ENCODE measurements around the gene ZNF580.

The ZNF580 gene

DNA sequence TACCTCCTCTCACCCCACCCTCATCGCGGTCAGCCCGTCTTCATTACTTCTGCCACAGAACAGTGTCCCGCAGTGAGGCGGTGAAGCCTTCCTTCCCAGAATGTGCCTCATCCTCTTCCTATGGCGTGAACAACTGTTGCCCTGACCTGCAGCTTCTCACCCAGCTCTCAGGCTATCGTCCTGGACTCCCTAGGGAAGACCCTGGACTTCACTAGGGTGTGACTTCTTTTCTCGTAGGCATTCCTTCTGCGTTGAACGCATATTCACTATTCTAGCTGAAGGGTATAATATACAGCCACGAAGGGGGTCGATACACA lies 34.4 kb upstream of the ZNF580 start:
- no peak for TF ChIP-seq CTCF (conservative IDR thresholded peaks at IDR 0.05; ENCODE audit: control insufficient read depth, insufficient read depth, low read depth, low read length)
- H3K4me3 ChIP-seq (ENCODE audit: control insufficient read depth, low read depth, low read length), result peak overlapping the region; percentile 89
- no peak for DNase-seq (ENCODE audit: low read depth)

GRCh38 chr19:55606817-55607216 lies 34.0 kb upstream of the ZNF580 start:
- no peak for DNase-seq (ENCODE audit: low read depth)
- no peak for TF ChIP-seq CTCF (conservative IDR thresholded peaks at IDR 0.05; ENCODE audit: control insufficient read depth, insufficient read depth, low read depth, low read length)
- peak overlapping the region; percentile 89 for H3K4me3 ChIP-seq (ENCODE audit: control insufficient read depth, low read depth, low read length)

DNA sequence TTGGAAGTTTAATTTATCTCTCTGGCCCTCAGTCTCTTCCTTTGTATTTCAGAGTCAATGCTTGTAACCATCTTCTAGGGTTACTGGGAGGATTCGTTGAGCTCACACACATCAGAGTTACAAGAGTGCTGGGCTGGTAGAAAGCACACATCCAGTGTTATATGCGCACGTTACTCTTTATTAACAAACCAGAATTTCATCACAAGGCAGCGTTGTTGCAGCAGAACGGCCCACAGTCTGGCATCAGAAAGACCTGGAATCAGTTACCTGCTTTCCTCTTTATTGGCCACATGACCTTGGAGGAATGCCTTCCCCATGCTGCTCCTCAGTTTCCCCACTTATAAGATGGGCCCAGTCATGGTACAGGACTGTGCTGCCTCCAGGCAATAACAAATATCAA lies 31.5 kb upstream of the ZNF580 start:
- DNase-seq (ENCODE audit: low read depth), result no peak
- no peak overlapping the region for H3K4me3 ChIP-seq (ENCODE audit: control insufficient read depth, low read depth, low read length)

DNA sequence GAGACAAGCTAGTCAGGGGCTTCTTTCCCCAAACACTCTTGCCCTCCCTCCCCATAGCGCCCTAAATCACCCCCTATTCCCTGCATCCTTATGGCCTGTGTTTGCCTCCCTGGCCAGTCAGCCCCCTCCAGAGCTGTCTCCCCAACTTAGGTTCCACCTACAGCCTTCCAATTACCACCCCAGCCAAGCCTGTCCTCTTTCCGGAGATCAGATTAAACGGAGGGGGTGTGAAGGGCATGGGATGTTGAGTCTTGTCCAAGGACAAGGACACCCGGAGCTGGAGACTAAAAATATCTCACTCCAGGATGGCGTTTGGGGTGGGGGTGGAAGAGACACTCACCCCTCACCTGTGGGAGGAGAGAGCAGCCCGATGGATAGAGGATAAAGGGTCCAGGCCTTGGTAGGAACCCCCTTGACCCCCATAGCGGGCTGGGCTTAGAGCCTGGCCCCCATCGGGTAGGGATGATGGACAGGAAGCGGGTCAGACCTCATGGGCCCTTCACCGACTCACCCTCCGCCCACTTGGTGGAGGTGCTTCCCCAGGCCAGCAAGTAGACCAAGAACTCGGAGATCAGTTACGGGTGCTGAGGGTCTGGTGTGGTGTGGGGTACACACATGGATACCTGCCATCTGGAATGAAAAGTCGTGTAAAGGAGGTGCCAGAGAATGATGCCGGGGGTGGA lies 29.4 kb upstream of the ZNF580 start:
- no peak for TF ChIP-seq CTCF (conservative IDR thresholded peaks at IDR 0.05; ENCODE audit: control insufficient read depth, insufficient read depth, low read depth, low read length)
- H3K4me3 ChIP-seq (ENCODE audit: control insufficient read depth, low read depth, low read length), result no peak overlapping the region
- DNase-seq (ENCODE audit: low read depth), result no peak

More for the DNA sequence above, 31.5 kb upstream of the ZNF580 start:
- TF ChIP-seq CTCF (conservative IDR thresholded peaks at IDR 0.05; ENCODE audit: control insufficient read depth, insufficient read depth, low read depth, low read length), result no peak

DNA sequence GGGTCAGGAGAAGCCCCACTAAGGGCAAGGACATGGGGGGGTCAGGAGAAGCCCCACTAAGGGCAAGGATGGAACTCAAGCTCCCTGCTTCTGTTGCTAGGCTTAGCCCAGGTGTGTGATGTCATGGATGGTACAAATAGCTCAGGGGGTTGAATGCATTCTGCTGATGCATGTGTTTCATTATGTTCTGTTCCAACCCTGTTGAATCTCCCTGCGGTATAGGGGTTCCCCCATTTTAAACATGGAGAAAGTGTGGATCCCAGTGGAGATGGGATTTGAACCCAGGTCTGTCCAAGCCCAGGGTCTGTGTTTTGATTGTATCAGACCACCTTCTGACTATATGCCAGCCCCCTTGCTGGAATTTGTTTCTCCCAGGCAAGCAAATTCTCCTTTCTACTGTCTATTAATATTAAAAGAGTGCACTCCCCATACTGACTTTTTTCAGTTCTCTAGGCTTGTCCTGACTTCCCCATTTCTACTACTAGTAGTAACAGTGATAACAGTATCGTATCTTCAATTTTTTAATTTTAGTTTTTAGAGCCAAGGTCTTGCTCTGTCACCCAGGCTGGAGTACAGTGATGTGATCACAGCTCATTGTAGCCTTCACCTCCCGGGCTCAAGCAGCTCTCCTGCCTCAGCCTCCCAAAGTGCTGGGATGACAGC lies 28.7 kb upstream of the ZNF580 start:
- H3K4me3 ChIP-seq (ENCODE audit: control insufficient read depth, low read depth, low read length), result no peak overlapping the region
- DNase-seq (ENCODE audit: low read depth), result no peak
- TF ChIP-seq CTCF (conservative IDR thresholded peaks at IDR 0.05; ENCODE audit: control insufficient read depth, insufficient read depth, low read depth, low read length), result no peak

- no peak for DNase-seq (ENCODE audit: low read depth)
- TF ChIP-seq CTCF (conservative IDR thresholded peaks at IDR 0.05; ENCODE audit: control insufficient read depth, insufficient read depth, low read depth, low read length), result no peak
- H3K4me3 ChIP-seq (ENCODE audit: control insufficient read depth, low read depth, low read length), result no peak overlapping the region
These were observed 27.4 kb upstream of the ZNF580 start for GRCh38 chr19:55613396-55613795.

Data from fibroblast of mammary gland (primary cell).